Mucosa of stomach (tissue), 1 donor: ENCODE results near the gene MAPKAP1.

Source experiments
- H3K27me3 ChIP-seq: one replicate; pipeline ENCODE4 v1.7.0; 2013; ENCODE audit warnings: mild to moderate bottlenecking, low read length; ENCODE audit not compliant: control insufficient read depth, insufficient read depth
- H3K36me3 ChIP-seq: one replicate; pipeline ENCODE4 v1.7.0; 2013; ENCODE audit warnings: low read length; ENCODE audit not compliant: control insufficient read depth, insufficient read depth
- H3K4me1 ChIP-seq: one replicate; pipeline ENCODE4 v1.7.0; 2013; ENCODE audit warnings: mild to moderate bottlenecking, low read length; ENCODE audit not compliant: control insufficient read depth, insufficient read depth
- H3K4me3 ChIP-seq: one replicate; pipeline ENCODE4 v1.7.0; 2013; ENCODE audit warnings: low read length
- H3K9ac ChIP-seq: one replicate; pipeline ENCODE4 v1.7.0; 2013; ENCODE audit warnings: mild to moderate bottlenecking, low read length, moderate library complexity
- H3K9me3 ChIP-seq: one replicate; pipeline ENCODE4 v1.7.0; 2013; ENCODE audit warnings: mild to moderate bottlenecking, low read length, moderate library complexity; ENCODE audit not compliant: control insufficient read depth
- donor health status: Pancreatic carcinoma.

Gene MAPKAP1

GRCh38 chr9:125438506-125439433, 268.2 kb downstream of the MAPKAP1 start:
- H3K36me3 ChIP-seq: no peaks in the 10 kb centered on the region
- H3K4me1 ChIP-seq: no peaks in the 10 kb centered on the region
- H3K4me3 ChIP-seq: no peak overlapping the region
- no peaks in the 10 kb centered on the region for H3K9me3 ChIP-seq
- no peaks in the 10 kb centered on the region for H3K27me3 ChIP-seq
- H3K9ac ChIP-seq: no peak overlapping the region

GRCh38 chr9:125437771-125438221, 269.2 kb downstream of the MAPKAP1 start:
- no peak overlapping the region for H3K4me3 ChIP-seq
- no peaks in the 10 kb centered on the region for H3K36me3 ChIP-seq
- no peak overlapping the region for H3K9ac ChIP-seq
- H3K4me1 ChIP-seq: no peaks in the 10 kb centered on the region
- H3K27me3 ChIP-seq: no peaks in the 10 kb centered on the region
- H3K9me3 ChIP-seq: no peaks in the 10 kb centered on the region

DNA sequence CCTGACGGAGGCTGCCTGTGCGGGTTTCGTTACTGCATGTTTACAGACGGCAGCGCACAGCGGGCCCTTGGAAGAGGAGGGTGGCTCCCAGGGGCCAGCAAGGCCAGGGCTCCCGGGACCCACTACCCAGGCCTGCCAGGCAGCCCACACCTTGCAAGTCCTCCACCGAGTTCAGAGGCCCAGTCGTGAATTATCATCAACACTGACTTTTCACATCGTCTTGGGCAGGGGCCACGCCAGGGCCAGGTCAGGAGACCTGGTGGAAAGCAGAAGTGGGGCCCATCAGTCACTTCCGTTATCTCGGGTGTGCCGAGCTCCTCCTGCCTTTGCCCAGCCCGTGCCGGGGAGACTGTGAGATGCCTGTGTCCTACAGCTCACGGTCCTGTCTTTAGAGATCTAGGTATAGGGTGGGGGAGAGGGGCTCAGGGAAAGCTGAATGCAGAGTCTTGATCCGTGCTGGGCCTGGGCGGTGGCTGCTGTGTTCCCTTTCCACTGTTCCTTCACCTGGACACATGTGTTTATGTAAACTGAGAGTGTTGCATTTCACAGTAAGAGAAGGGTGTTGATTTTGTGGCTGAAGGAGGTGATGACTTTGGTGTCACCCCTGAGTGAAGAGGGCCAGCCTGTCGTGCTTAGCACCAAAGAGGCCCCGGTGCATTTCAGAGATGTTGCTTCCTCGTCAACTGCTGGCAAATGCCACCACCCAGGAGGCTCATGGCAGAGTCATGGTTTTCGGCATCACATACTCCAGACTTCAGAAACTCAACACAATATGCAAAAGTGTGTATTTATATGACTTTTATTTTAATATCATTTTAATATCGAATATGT, 270.2 kb downstream of the MAPKAP1 start:
- no peaks in the 10 kb centered on the region for H3K27me3 ChIP-seq
- no peaks in the 10 kb centered on the region for H3K4me1 ChIP-seq
- no peaks in the 10 kb centered on the region for H3K36me3 ChIP-seq
- no peak overlapping the region for H3K9ac ChIP-seq
- H3K9me3 ChIP-seq: no peaks in the 10 kb centered on the region
- no peak overlapping the region for H3K4me3 ChIP-seq

GRCh38 chr9:125435776-125436612, 271.0 kb downstream of the MAPKAP1 start:
- H3K9me3 ChIP-seq: no peaks in the 10 kb centered on the region
- no peaks in the 10 kb centered on the region for H3K36me3 ChIP-seq
- H3K4me3 ChIP-seq: no peak overlapping the region
- H3K27me3 ChIP-seq: no peaks in the 10 kb centered on the region
- no peaks in the 10 kb centered on the region for H3K4me1 ChIP-seq
- H3K9ac ChIP-seq: no peak overlapping the region

DNA sequence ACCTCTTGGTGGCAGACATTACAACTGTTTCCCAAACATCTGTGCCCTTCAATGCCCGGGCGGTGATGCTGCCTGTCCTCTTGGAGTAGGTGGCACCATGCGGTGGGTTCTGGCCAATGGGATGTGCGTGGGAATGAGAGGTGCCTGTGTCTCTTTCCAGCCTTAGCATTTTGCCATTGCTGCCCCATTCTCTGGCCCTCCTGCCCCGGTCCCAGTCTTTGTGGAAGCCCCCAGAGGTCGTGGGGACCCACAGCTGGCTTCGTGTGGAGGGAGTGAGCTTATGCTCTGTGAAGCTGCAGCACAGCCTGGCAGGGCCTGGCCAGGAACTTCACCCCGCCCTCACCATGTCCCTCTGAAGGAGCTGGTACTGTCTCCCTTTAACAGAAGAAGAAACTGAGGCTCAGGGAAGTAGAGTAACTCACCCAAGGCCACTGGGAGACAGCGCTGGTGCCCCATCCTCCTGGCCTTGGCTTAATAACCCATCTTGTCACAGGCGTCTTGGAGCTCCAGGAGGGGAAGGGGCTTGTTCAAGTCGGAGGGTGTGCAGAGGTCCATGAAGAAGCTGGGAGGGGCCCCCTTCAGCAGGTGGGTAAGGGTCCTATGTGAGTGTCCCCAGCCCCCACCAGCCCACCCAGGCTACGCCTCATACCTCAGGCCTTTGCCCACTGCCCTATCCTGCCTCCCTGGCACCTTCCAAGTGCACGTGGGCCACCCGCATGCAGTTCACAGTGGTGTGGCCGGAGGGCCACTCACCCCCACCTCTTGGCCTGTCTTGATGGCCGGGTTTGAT, 271.8 kb downstream of the MAPKAP1 start:
- no peaks in the 10 kb centered on the region for H3K36me3 ChIP-seq
- no peak overlapping the region for H3K4me3 ChIP-seq
- no peaks in the 10 kb centered on the region for H3K27me3 ChIP-seq
- no peaks in the 10 kb centered on the region for H3K4me1 ChIP-seq
- H3K9ac ChIP-seq: no peak overlapping the region
- no peaks in the 10 kb centered on the region for H3K9me3 ChIP-seq

- no peaks in the 10 kb centered on the region for H3K9me3 ChIP-seq
- no peaks in the 10 kb centered on the region for H3K27me3 ChIP-seq
Observed at GRCh38 chr9:125433461-125434011, 273.5 kb downstream of the MAPKAP1 start.

DNA sequence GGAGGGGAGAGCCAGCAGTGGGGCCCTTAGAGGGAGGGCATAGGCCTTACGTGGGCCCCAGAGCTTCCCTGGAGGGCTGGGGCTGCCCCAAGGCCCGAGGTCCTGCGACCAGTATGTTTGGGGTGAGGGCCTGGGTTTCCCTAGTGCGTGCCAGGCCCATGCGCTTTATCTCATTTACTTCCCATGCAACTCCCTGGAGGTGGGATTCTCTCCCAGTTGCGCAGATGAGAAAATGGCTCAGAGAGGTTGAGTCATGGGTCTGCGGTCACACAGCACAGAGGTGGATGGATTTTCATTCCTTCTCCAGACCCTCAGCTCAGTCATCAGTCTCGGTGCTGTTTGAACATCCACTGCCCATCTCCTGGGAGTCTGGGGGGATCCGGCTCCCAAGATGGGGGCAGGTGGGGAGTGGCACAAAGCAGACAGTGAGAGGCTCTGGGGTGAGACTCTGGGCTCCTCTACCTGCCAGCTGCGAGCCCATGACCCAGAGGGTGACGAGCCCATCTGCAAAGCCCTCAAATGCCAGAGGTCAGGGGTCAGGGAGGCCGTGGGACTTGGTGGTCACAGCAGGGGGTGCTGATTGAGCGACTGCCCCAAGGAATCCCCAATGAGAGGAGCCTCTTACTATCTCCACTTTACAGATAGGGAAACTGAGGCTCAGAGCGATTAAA, 274.2 kb downstream of the MAPKAP1 start:
- Histone ChIP-seq H3K4me1 (no peaks in the 10 kb centered on the region), H3K27me3 (no peaks in the 10 kb centered on the region), H3K36me3 (no peaks in the 10 kb centered on the region), H3K9ac (no peak overlapping the region), H3K4me3 (no peak overlapping the region), H3K9me3 (no peaks in the 10 kb centered on the region)

More at GRCh38 chr9:125433461-125434011, 273.5 kb downstream of the MAPKAP1 start:
- Histone ChIP-seq H3K36me3 (no peaks in the 10 kb centered on the region), H3K9ac (no peak overlapping the region), H3K4me3 (no peak overlapping the region), H3K4me1 (no peaks in the 10 kb centered on the region)

DNA sequence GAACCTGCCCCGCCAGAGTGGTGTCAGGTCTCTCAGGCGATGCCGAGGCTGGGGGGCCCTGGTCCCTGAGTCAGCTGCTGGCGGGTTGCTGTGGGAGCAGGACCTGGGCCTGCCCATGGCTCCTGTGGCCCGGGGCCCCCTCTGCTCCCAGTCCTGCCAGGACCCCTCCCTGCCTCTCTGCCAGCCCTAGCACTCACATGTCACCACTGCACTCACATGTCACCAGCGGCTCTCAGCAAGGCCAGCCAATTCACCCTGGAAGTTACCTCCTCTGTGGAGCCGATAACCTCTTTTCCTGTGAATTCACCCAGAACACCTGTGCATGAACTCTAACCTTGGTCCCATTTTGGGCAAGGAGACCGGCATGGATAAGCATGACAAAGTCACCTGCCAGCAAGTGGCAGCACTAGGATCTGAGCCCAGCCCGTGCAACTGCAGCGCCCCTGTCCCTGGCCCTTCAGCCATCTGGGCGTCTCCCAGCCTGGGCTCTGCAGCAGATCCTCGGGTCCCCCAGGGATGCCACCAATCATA, 275.2 kb downstream of the MAPKAP1 start:
- no peaks in the 10 kb centered on the region for H3K27me3 ChIP-seq
- no peaks in the 10 kb centered on the region for H3K4me1 ChIP-seq
- no peak overlapping the region for H3K4me3 ChIP-seq
- H3K9ac ChIP-seq: no peak overlapping the region
- H3K36me3 ChIP-seq: no peaks in the 10 kb centered on the region
- H3K9me3 ChIP-seq: no peaks in the 10 kb centered on the region

GRCh38 chr9:125431012-125431305, 276.0 kb downstream of the MAPKAP1 start:
- Histone ChIP-seq H3K4me3 (no peak overlapping the region), H3K27me3 (no peaks in the 10 kb centered on the region), H3K9ac (no peak overlapping the region), H3K4me1 (no peaks in the 10 kb centered on the region), H3K9me3 (no peaks in the 10 kb centered on the region), H3K36me3 (no peaks in the 10 kb centered on the region)

- Histone ChIP-seq H3K9me3 (no peaks in the 10 kb centered on the region), H3K9ac (no peak overlapping the region), H3K27me3 (no peaks in the 10 kb centered on the region), H3K4me1 (no peaks in the 10 kb centered on the region), H3K36me3 (no peaks in the 10 kb centered on the region), H3K4me3 (no peak overlapping the region)
Observed at GRCh38 chr9:125430161-125431011, 276.6 kb downstream of the MAPKAP1 start.
